Lung (tissue), 12 donors: ENCODE measurements around the gene PARD3. TPM values are rescaled to one million over a fixed set of nuclear protein-coding genes. Genes with fewer than 3 reads are reported as not detected.

Experiments used
- ATAC-seq: fragments of 200-7000 bp; cut with Tn5 transposase; one replicate; pipeline ENCODE4 v1.9.1; 2020; ENCODE audit warnings: moderate number of reproducible peaks; ENCODE audit not compliant: insufficient read depth, low FRiP score
- DNase-seq, 3 donors: peaks; one replicate each; pipeline ENCODE4 v3.0.0-alpha.2; 2013 to 2017
- H3K27ac ChIP-seq, 2 donors: one replicate each; pipeline ENCODE4 v1.5.1; 2013; ENCODE audit warnings: mild to moderate bottlenecking in 2 of 2, moderate library complexity in 2 of 2, control low read depth in 1 of 2, inconsistent platforms in 1 of 2, low read depth in 1 of 2, low read length in 1 of 2
- H3K27me3 ChIP-seq, 3 donors: one replicate each; pipeline ENCODE4 v1.5.1; 2013; ENCODE audit warnings: low read length in 2 of 3; ENCODE audit not compliant: control insufficient read depth in 3 of 3, insufficient read depth in 3 of 3
- H3K36me3 ChIP-seq, 4 donors: one replicate each; pipeline ENCODE4 v1.5.1; 2013; ENCODE audit warnings: low read length in 4 of 4, mild to moderate bottlenecking in 1 of 4, moderate library complexity in 1 of 4; ENCODE audit not compliant: control insufficient read depth in 4 of 4, insufficient read depth in 4 of 4
- H3K4me1 ChIP-seq, 5 donors: one replicate each; pipeline ENCODE4 v1.5.1; 2013; ENCODE audit warnings: low read length in 5 of 5, mild to moderate bottlenecking in 2 of 5, moderate library complexity in 1 of 5; ENCODE audit not compliant: control insufficient read depth in 5 of 5, insufficient read depth in 5 of 5
- H3K4me3 ChIP-seq: one replicate; pipeline ENCODE4 v1.5.1; 2013; ENCODE audit warnings: mild to moderate bottlenecking, control low read depth, moderate library complexity
- H3K9ac ChIP-seq, 2 donors: one replicate each; pipeline ENCODE4 v1.5.1; 2013; ENCODE audit warnings: low read length in 2 of 2, control low read depth in 1 of 2; ENCODE audit not compliant: insufficient read depth in 1 of 2
- H3K9me3 ChIP-seq, 4 donors: one replicate each; pipeline ENCODE4 v1.5.1; 2013; ENCODE audit warnings: low read length in 3 of 4, mild to moderate bottlenecking in 1 of 4, moderate library complexity in 1 of 4; ENCODE audit not compliant: control insufficient read depth in 4 of 4, insufficient read depth in 3 of 4
- WGBS, 2 donors: extraction: QIAGEN DNeasy Blood & Tissue Kit; methylation state at CpG; one replicate each; pipeline ENCODE4 v1.1.7; 2013; 5-methylcytosine and 5-hydroxymethylcytosine counted together
- polyA plus RNA-seq, 2 donors: library from polyadenylated mRNA; stranded (reverse); fragments of 200-250 nt; gene quantifications; one replicate each; pipeline ENCODE4 v1.2.1, GENCODE V29; 2013
- total RNA-seq, 2 donors: library from RNA; depleted of rRNA in 1 of 2; stranded (reverse); fragments of >200 nt in 1 of 2; gene quantifications; one replicate each; pipeline ENCODE4 v1.2.1, GENCODE V29; 2014 to 2021
- TF ChIP-seq, protein P1 (sequence below): IDR thresholded peaks from 2 replicates; pipeline ENCODE4 v1.5.1; 2012; ENCODE audit warnings: mild to moderate bottlenecking; ENCODE audit errors: control extremely low read depth, extremely low read depth
- donor health status: control.
- donor health status: control.
- donor health status: Bipolar disorder and iron deficiency.
- donor health status: healthy.
- donor health status: DM: yes; HTN: yes; CAD: no.

PARD3 gene
- total and polyA plus RNA-seq, 4 donors, result 10.3 to 69.2 (median 27.6) TPM

DNA sequence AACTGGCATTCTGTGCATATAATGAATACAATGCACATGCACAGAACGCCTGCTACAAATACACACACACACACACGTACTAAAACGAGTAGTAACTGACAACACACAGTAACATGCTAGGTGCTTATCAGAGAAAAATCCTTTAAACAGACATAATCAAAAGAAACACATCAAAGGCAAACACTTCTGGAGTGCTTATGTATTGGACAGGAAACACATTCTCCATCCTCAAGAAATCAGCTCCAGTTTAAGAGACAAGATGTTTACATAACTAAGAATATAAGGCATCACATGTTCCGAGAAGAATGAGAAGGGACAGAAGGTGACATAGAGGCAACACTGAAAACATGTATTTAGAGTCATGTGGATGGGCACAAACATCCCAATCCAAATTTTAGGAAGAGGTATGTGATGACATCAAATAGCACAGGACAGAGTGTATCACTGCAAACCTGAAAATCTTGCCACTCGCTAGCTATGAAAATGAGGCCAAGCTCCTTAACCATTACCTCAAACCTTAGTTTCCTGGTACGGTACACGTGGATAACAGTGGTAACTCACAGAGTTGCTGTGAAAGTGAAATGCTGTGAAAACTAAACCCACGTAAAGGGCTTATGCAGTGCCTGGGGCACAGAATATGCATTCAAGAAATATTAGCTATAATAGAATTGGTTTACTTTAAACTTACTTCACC is 619.6 kb downstream of the PARD3 start:
- DNase-seq (peak in 2 of 3 donors; percentile 73 to 74), ATAC-seq (peak; percentile 67)
- no peak overlapping the region for H3K9ac ChIP-seq
- no peaks in the 10 kb centered on the region for H3K9me3 ChIP-seq
- 43 to 73% methylated on average over 8 of the region's 8 CpGs for WGBS, 2 donors
- no peak overlapping the region for H3K27ac ChIP-seq
- TF ChIP-seq, protein P1, sequence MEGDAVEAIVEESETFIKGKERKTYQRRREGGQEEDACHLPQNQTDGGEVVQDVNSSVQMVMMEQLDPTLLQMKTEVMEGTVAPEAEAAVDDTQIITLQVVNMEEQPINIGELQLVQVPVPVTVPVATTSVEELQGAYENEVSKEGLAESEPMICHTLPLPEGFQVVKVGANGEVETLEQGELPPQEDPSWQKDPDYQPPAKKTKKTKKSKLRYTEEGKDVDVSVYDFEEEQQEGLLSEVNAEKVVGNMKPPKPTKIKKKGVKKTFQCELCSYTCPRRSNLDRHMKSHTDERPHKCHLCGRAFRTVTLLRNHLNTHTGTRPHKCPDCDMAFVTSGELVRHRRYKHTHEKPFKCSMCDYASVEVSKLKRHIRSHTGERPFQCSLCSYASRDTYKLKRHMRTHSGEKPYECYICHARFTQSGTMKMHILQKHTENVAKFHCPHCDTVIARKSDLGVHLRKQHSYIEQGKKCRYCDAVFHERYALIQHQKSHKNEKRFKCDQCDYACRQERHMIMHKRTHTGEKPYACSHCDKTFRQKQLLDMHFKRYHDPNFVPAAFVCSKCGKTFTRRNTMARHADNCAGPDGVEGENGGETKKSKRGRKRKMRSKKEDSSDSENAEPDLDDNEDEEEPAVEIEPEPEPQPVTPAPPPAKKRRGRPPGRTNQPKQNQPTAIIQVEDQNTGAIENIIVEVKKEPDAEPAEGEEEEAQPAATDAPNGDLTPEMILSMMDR, result no peak
- no peaks in the 10 kb centered on the region for H3K27me3 ChIP-seq
- peaks cover 0 to 69% (median 42%) of the 10 kb centered on the region in 5 donors for H3K4me1 ChIP-seq
- no peak overlapping the region for H3K4me3 ChIP-seq
- no peaks in the 10 kb centered on the region for H3K36me3 ChIP-seq

DNA sequence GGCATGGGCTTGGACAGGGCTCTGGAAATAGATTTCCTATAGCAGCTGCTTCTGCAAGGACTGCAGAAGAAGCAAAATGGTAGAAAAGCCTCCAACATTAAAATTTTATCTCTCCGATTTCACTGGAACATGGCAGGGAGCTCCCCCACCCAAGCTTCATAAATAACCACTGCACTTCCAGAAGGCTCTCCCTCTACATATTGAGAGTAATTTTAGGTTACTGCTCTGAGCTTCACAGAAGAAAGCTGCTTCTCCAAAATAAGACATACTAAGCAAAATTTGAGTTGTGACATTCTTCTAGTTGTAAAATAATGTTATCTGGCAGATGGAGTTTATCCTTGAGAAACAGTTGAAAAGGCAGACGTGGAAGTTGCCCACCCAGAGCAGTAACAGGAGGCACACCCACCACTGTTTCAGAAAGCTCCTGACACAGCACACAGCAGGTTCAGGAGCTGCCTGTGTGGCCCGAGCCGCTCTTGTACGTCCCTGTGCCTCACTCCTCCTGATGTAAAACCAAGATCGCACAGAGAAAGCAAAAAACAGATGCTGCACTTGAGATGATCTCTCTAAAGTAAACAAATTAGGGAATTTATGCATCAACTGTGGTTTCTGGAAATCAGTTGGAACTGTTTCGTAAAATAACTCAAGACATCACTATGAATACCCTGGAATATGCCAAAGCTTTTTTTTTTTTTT is 621.0 kb downstream of the PARD3 start:
- Histone ChIP-seq H3K27ac (peak overlapping the region in 1 of 2 donors; percentile 59), H3K27me3 (no peaks in the 10 kb centered on the region), H3K36me3 (no peaks in the 10 kb centered on the region), H3K9me3 (no peaks in the 10 kb centered on the region), H3K4me3 (no peak overlapping the region), H3K9ac (peak overlapping the region in 1 of 2 donors; percentile 19), H3K4me1 (peaks cover 0 to 62% (median 37%) of the 10 kb centered on the region in 5 donors)
- TF ChIP-seq, protein P1, result no peak
- DNase-seq, result peak; percentile 66 to 88 (median 87)
- no peak for ATAC-seq
- WGBS, 2 donors, result 70% methylated on average over 7 of the region's 7 CpGs

DNA sequence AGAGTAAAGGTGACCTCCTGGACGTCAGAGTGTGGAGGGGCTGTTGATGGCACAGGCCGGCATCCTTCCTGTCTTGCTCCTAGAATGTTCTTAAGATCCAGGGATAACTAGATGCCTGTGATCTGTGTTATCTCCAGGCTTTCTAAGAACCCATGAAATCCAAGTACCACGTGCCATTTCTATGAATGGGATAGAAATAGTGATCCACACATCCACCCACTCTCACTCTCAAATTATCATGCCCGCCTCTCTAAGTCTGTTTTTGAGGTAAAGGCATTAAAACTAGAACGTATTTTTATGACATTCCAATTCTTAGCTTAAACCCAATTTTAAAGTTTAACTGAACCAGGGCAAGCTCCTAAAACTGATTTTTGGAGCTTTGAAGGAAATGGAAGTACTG is 622.5 kb downstream of the PARD3 start:
- WGBS, 2 donors, result 90% methylated on average over 5 of the region's 5 CpGs
- no peaks in the 10 kb centered on the region for H3K36me3 ChIP-seq
- DNase-seq, result no peak

More for the DNA sequence above, 622.5 kb downstream of the PARD3 start:
- Histone ChIP-seq H3K4me3 (no peak overlapping the region), H3K4me1 (peaks cover 0 to 62% (median 37%) of the 10 kb centered on the region in 5 donors), H3K27me3 (no peaks in the 10 kb centered on the region), H3K9ac (no peak overlapping the region), H3K27ac (no peak overlapping the region), H3K9me3 (no peaks in the 10 kb centered on the region)
- TF ChIP-seq, protein P1, result no peak
- ATAC-seq, result no peak
